Lower leg skin (tissue), 4 donors: ENCODE results near the gene PLPPR5. TPM values are rescaled to one million over a fixed set of nuclear protein-coding genes. Genes with fewer than 3 reads are reported as not detected.

Experiments
- DNase-seq, 2 donors: peaks; one replicate each; pipeline ENCODE4 v3.0.0-alpha.2; 2019; ENCODE audit warnings: low spot score in 2 of 2
- H3K4me3 ChIP-seq: fragments of 200-600 bp; sonication (generic); 2 replicates; pipeline ENCODE4 v1.5.1; 2017; ENCODE audit warnings: mild to moderate bottlenecking, low read depth; ENCODE audit not compliant: poor library complexity, severe bottlenecking
- CTCF ChIP-seq, 3 donors: fragments of 450-650 bp; IDR thresholded peaks; one replicate each; pipeline ENCODE4 v1.5.1; 2016; ENCODE audit warnings: antibody characterized with exemption in 3 of 3, mild to moderate bottlenecking in 3 of 3, moderate library complexity in 2 of 3
- POLR2A ChIP-seq, 2 donors: fragments of 450-650 bp; IDR thresholded peaks; one replicate each; pipeline ENCODE4 v1.6.1; 2016 to 2017; ENCODE audit warnings: antibody characterized with exemption in 2 of 2, mild to moderate bottlenecking in 1 of 2, moderate library complexity in 1 of 2
- WGBS, 2 donors: methylation state at CpG; one replicate each; pipeline ENCODE4 v1.1.5; 2018; 5-methylcytosine and 5-hydroxymethylcytosine counted together
- intact Hi-C: fragments of 100-400 bp; cut with DNase I; formaldehyde crosslinking; loops from one replicate; pipeline ENCODE4 v1.15.0; 2023; ENCODE audit warnings: low total_unique reads
- total RNA-seq, 4 donors: library from RNA; depleted of rRNA; stranded (reverse); fragments of >200 nt; gene quantifications; one replicate each; pipeline ENCODE4 v1.1.0, GENCODE V29; 2016

Gene PLPPR5
- total RNA-seq, 4 donors from 2014 or later: 0.13 TPM; not detected in 3

GRCh38 chr1:98910827-98911226 is 93.8 kb downstream of the PLPPR5 start:
- WGBS, 2 donors: 86 to 98% methylated on average over 2 of the region's 2 CpGs
- intact Hi-C loops: no loop called here
- H3K4me3 ChIP-seq: no peak overlapping the region
- no peak for TF ChIP-seq POLR2A (IDR thresholded peaks at IDR 0.05)
- no peak for TF ChIP-seq CTCF (IDR thresholded peaks at IDR 0.05)
- DNase-seq: no peak

DNA sequence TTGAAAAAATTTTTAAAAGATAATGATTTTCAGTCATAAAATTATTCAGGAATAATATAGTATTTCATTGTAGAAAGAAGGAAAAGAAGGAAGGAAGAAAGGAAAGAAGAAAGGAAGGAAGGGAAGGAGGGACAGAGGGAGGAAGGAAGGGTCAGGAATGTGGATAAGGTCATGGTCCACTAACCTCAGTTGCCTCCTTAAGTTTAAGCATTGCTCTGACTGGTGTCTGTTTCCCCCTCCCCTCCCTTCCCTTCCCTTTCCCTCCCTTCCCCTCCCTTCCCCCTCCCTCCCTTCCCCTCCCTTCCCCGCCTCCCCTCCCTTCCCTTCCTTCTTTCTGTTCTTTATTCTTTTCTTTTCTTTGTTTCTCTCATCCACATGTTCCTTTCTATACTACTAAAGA is 95.7 kb downstream of the PLPPR5 start:
- 67 to 68% methylated on average over 1 of the region's 1 CpG for WGBS, 2 donors
- no peak for TF ChIP-seq POLR2A (IDR thresholded peaks at IDR 0.05)
- TF ChIP-seq CTCF (IDR thresholded peaks at IDR 0.05): no peak
- intact Hi-C loops: no loop called here
- DNase-seq: no peak
- H3K4me3 ChIP-seq: no peak overlapping the region

GRCh38 chr1:98906809-98907208 is 97.9 kb downstream of the PLPPR5 start:
- DNase-seq: no peak
- 53 to 72% methylated on average over 2 of the region's 2 CpGs for WGBS, 2 donors
- intact Hi-C loops: no loop called here
- H3K4me3 ChIP-seq: no peak overlapping the region
- TF ChIP-seq CTCF (IDR thresholded peaks at IDR 0.05) (no peak), POLR2A (IDR thresholded peaks at IDR 0.05) (no peak)

- no peak for TF ChIP-seq CTCF (IDR thresholded peaks at IDR 0.05)
- TF ChIP-seq POLR2A (IDR thresholded peaks at IDR 0.05): no peak
- H3K4me3 ChIP-seq: no peak overlapping the region
- intact Hi-C loops: no loop called here
- 71 to 92% methylated on average over 3 of the region's 3 CpGs for WGBS, 2 donors
- no peak for DNase-seq
These were observed 98.3 kb downstream of the PLPPR5 start for GRCh38 chr1:98906361-98906760.

- TF ChIP-seq CTCF (IDR thresholded peaks at IDR 0.05) (no peak), POLR2A (IDR thresholded peaks at IDR 0.05) (no peak)
- intact Hi-C loops: no loop called here
- WGBS, 2 donors: 80 to 86% methylated on average over 4 of the region's 4 CpGs
- no peak for DNase-seq
- H3K4me3 ChIP-seq: no peak overlapping the region
These were observed 100.0 kb downstream of the PLPPR5 start for GRCh38 chr1:98904684-98905083.

GRCh38 chr1:98903726-98904125 is 100.9 kb downstream of the PLPPR5 start:
- 74 to 92% methylated on average over 1 of the region's 1 CpG for WGBS, 2 donors
- TF ChIP-seq CTCF (IDR thresholded peaks at IDR 0.05): no peak
- TF ChIP-seq POLR2A (IDR thresholded peaks at IDR 0.05): no peak
- intact Hi-C loops: no loop called here

More at GRCh38 chr1:98903726-98904125, 100.9 kb downstream of the PLPPR5 start:
- DNase-seq: no peak
- no peak overlapping the region for H3K4me3 ChIP-seq
